Measurements from ENCODE around the gene SLC44A4.
"Not testable (repeated sequence)": the region's sequence is repeated elsewhere in the genome, so short reads cannot be mapped to it uniquely, and the experiment has no call there.

The SLC44A4 gene

GRCh38 chr6:31829633-31830283 is 49.0 kb downstream of the SLC44A4 start:
- no peak for DNase-seq (ENCODE audit: low read depth in 3 of 3)

GRCh38 chr6:31827286-31828079 is 51.3 kb downstream of the SLC44A4 start, which contains the start of gene HSPA1B:
Gene HSPA1B (plus strand): TSS chr6:31827738. CDS start chr6:31827951, 213 bp downstream.
- peak; percentile 85 to 96 (median 86) for DNase-seq (ENCODE audit: low read depth in 3 of 3)

- no peak for DNase-seq (ENCODE audit: low read depth in 3 of 3)
These were observed 52.0 kb downstream of the SLC44A4 start for GRCh38 chr6:31826793-31827285.

- no peak for DNase-seq (ENCODE audit: low read depth in 3 of 3)
These were observed 53.2 kb downstream of the SLC44A4 start for GRCh38 chr6:31825553-31825952.

GRCh38 chr6:31823592-31824196 is 55.1 kb downstream of the SLC44A4 start:
- DNase-seq (ENCODE audit: low read depth in 3 of 3), result not testable (repeated sequence)

- DNase-seq (ENCODE audit: low read depth in 3 of 3), result peak; percentile 25 to 63 (median 38)
These were observed 56.6 kb downstream of the SLC44A4 start for GRCh38 chr6:31822036-31822821.

GRCh38 chr6:31821301-31822035 is 57.3 kb downstream of the SLC44A4 start:
- DNase-seq (ENCODE audit: low read depth in 3 of 3), result peak; percentile 44 to 74 (median 51)

GRCh38 chr6:31820399-31820798 is 58.4 kb downstream of the SLC44A4 start:
- not testable (repeated sequence) for DNase-seq (ENCODE audit: low read depth in 3 of 3)

GRCh38 chr6:31819871-31820299 is 58.9 kb downstream of the SLC44A4 start:
- DNase-seq (ENCODE audit: low read depth in 3 of 3), result no peak

- DNase-seq (ENCODE audit: low read depth in 3 of 3), result not testable (repeated sequence)
These were observed 60.8 kb downstream of the SLC44A4 start for GRCh38 chr6:31817929-31818511.

GRCh38 chr6:31817133-31817928 is 61.5 kb downstream of the SLC44A4 start:
- not testable (repeated sequence) for DNase-seq (ENCODE audit: low read depth in 3 of 3)

- peak; percentile 41 to 69 (median 43) for DNase-seq (ENCODE audit: low read depth in 3 of 3)
These were observed 63.6 kb downstream of the SLC44A4 start, which contains the start of the genes HSPA1A and HSPA1L for GRCh38 chr6:31815025-31815838. Gene HSPA1A (plus strand): TSS chr6:31815543. CDS start chr6:31815757, 214 bp downstream. Gene HSPA1L (minus strand): TSS chr6:31815283. CDS start chr6:31811972, 3,311 bp downstream.

GRCh38 chr6:31814677-31815024 is 64.1 kb downstream of the SLC44A4 start:
- peak; percentile 51 to 68 (median 59) for DNase-seq (ENCODE audit: low read depth in 3 of 3)

GRCh38 chr6:31813465-31813849 is 65.3 kb downstream of the SLC44A4 start:
- no peak for DNase-seq (ENCODE audit: low read depth in 3 of 3)
